Endothelial cell of umbilical vein (primary cell): Measurements from ENCODE around the gene COL23A1.

ENCODE experiments used
- CTCF ChIP-seq, 2 donors: IDR thresholded peaks; 1 replicate in 1 of 2; 2 replicates in 1 of 2; pipeline ENCODE4 v1.5.1; 2011; ENCODE audit warnings: low read length in 2 of 2, mild to moderate bottlenecking in 2 of 2, moderate library complexity in 2 of 2, control low read depth in 1 of 2, inconsistent platforms in 1 of 2, low read depth in 1 of 2; ENCODE audit not compliant: insufficient read depth in 1 of 2; ENCODE audit errors: extremely low read depth in 1 of 2
- POLR2AphosphoS5 ChIP-seq: IDR thresholded peaks from 2 replicates; pipeline ENCODE4 v1.6.1; 2012; ENCODE audit warnings: low read depth, mild to moderate bottlenecking, control low read depth, low read length, moderate library complexity; ENCODE audit not compliant: insufficient read depth

DNA sequence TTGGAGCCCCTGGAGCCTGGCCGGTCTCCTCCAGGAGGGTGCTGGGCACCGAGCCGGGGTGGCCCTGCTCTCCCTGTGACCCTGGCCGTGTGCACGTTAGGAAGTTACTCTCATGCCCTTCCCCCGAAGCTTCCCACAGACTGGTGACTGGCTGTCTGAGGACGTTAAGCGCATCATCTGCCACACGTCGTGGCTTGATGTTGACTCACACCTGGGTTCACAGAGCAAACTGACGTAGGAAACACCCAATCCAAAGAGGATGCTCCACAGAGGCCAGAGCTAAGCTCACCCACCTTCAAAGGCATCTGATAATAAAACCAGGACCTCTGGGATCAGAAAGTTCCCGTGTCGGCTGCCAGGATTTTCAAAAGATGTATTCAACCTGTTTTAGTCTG lies 204.7 kb downstream of the COL23A1 start:
- TF ChIP-seq POLR2AphosphoS5: no peak
- no peak for TF ChIP-seq CTCF (IDR thresholded peaks at IDR 0.05; ENCODE audit: extremely low read depth in 1 of 2, insufficient read depth in 1 of 2, low read depth in 1 of 2, low read length in 2 of 2)
